HepG2 (cell line): ENCODE measurements around the gene POLE. TPM values are rescaled to one million over a fixed set of nuclear protein-coding genes. Genes with fewer than 3 reads are reported as not detected.

Source experiments
- ATAC-seq: fragments of 200-7000 bp; cut with Tn5 transposase; 3 replicates; pipeline ENCODE4 v1.9.1; 2020; ENCODE audit warnings: mild to moderate bottlenecking, moderate library complexity
- BruUV-seq: library from RNA; stranded (reverse); fragments of 400-500 nt; replicated peaks from 2 replicates; lab custom pipeline; 2021; lab: Mats Ljungman, UMichigan
- CTCF ChIA-PET: fragments of 300-600 bp; formaldehyde crosslinking; extraction: SDS; loops from one replicate; lab custom pipeline; 2021; ENCODE audit warnings: low total read pairs, inconsistent platforms, low intra/inter-chr PET ratio; lab: Yijun Ruan, JAX
- POLR2A ChIA-PET: fragments of 350-600 bp; sonication (Branson Sonifier 250); formaldehyde crosslinking; loops from one replicate; lab custom pipeline; 2020; ENCODE audit warnings: antibody characterized with exemption, inconsistent platforms; lab: Yijun Ruan, JAX
- DNase-seq: peaks from one replicate; pipeline ENCODE4 v3.0.0-alpha.2; 2015; ENCODE audit warnings: low spot score
- FAIRE-seq: peaks from 3 replicates; lab custom pipeline; 2011; peaks lifted over from hg19 to GRCh38; lab: Jason Lieb, UNC
- H2AFZ ChIP-seq: one replicate; pipeline ENCODE4 v1.6.1; 2011; ENCODE audit warnings: low read length, inconsistent platforms
- H3K27ac ChIP-seq: fragments of 300-600 bp; 3 replicates; pipeline ENCODE4 v1.8.0; 2011; ENCODE audit warnings: mixed run types, mild to moderate bottlenecking, mixed read lengths, low read length, inconsistent platforms; ENCODE audit not compliant: insufficient read depth; ENCODE audit errors: extremely low read length
- H3K27me3 ChIP-seq, 2 experiments: fragments of 200-600 bp in 1 of 2; 2 replicates in 1 of 2; 3 replicates in 1 of 2; pipeline versions ENCODE4 v1.6.0 to v1.8.0; 2011; ENCODE audit warnings: low read length in 2 of 2, mild to moderate bottlenecking in 2 of 2, moderate library complexity in 2 of 2, inconsistent platforms in 1 of 2; ENCODE audit not compliant: insufficient read depth in 2 of 2, control insufficient read depth in 1 of 2
- H3K36me3 ChIP-seq, 2 experiments: fragments of 200-600 bp in 1 of 2; replicated peaks in 1 of 2; 2 replicates in 1 of 2; 3 replicates in 1 of 2; pipeline versions ENCODE4 v1.5.1 to v1.8.0; 2011; ENCODE audit warnings: low read length in 2 of 2, inconsistent platforms in 1 of 2; ENCODE audit not compliant: insufficient read depth in 2 of 2, control insufficient read depth in 1 of 2
- H3K4me1 ChIP-seq: 2 replicates; pipeline ENCODE4 v1.5.1; 2012; ENCODE audit warnings: low read length, inconsistent platforms; ENCODE audit not compliant: insufficient read depth
- H3K4me2 ChIP-seq: 2 replicates; pipeline ENCODE4 v1.6.0; 2011; ENCODE audit warnings: low read depth, low read length, inconsistent platforms
- H3K4me3 ChIP-seq, 3 experiments: fragments of 200-600 bp in 1 of 3; sonication (generic), shearing (Covaris generic) in 1 of 3; replicated peaks in 1 of 3; 2 replicates each; pipeline ENCODE4 v1.5.1; 2011 to 2016; ENCODE audit warnings: low read length in 3 of 3, inconsistent platforms in 2 of 3, low read depth in 2 of 3, mild to moderate bottlenecking in 2 of 3, control low read depth in 1 of 3, mixed read lengths in 1 of 3; ENCODE audit not compliant: insufficient read depth in 1 of 3
- H3K79me2 ChIP-seq: one replicate; pipeline ENCODE4 v1.6.1; 2011; ENCODE audit warnings: low read length, inconsistent platforms; ENCODE audit not compliant: insufficient read depth
- H3K9ac ChIP-seq: 2 replicates; pipeline ENCODE4 v1.6.0; 2011; ENCODE audit warnings: mild to moderate bottlenecking, low read depth, low read length, inconsistent platforms; ENCODE audit not compliant: insufficient read depth
- H3K9me3 ChIP-seq: 2 replicates; pipeline ENCODE4 v1.5.1; 2012; ENCODE audit warnings: mild to moderate bottlenecking, low read length
- H4K20me1 ChIP-seq: 2 replicates; pipeline ENCODE4 v1.6.0; 2011; ENCODE audit warnings: inconsistent platforms, mild to moderate bottlenecking, low read length, moderate library complexity; ENCODE audit not compliant: insufficient read depth
- FOXK1 ChIP-seq: sonication (generic); formaldehyde crosslinking; IDR thresholded peaks from 2 replicates; pipeline ENCODE4 v1.4.0; 2020; ENCODE audit warnings: low read depth, missing genetic modification reagents, borderline replicate concordance
- KDM3A ChIP-seq: IDR thresholded peaks from 2 replicates; pipeline ENCODE4 v1.6.1; 2018; ENCODE audit warnings: low read depth, missing compliant biosample characterization
- MXI1 ChIP-seq: IDR thresholded peaks from 3 replicates; pipeline ENCODE4 v1.6.1; 2012; ENCODE audit warnings: low read depth, low read length, inconsistent platforms, borderline replicate concordance
- SKI ChIP-seq: fragments of 450-650 bp; IDR thresholded peaks from one replicate; pipeline ENCODE4 v1.6.1; 2018; ENCODE audit warnings: mild to moderate bottlenecking; ENCODE audit not compliant: partially characterized antibody
- TBL1XR1 ChIP-seq: fragments of 150-350 bp; IDR thresholded peaks from 2 replicates; pipeline ENCODE4 v1.6.1; 2014; ENCODE audit warnings: borderline replicate concordance, low read length; ENCODE audit not compliant: partially characterized antibody
- ZNF609 ChIP-seq: sonication (generic); formaldehyde crosslinking; IDR thresholded peaks from 2 replicates; pipeline ENCODE4 v1.4.0; 2020; ENCODE audit warnings: mild to moderate bottlenecking, missing genetic modification reagents, borderline replicate concordance
- WGBS: methylation state at CpG from one replicate; pipeline ENCODE4 v1.1.6; 2017; ENCODE audit warnings: low lambda C conversion rate; 5-methylcytosine and 5-hydroxymethylcytosine counted together
- in situ Hi-C: cut with HindIII; loops from 2 replicates; pipeline ENCODE4 v1.10.0; 2017; ENCODE audit warnings: low pct_unique_long_range_greater_than_20kb; ENCODE audit not compliant: extremely low pct_ligation_motif_present
- intact Hi-C: fragments of 100-400 bp; cut with micrococcal nuclease; formaldehyde crosslinking; loops from one replicate; pipeline ENCODE4 v1.10.0; 2022; ENCODE audit not compliant: unreplicated experiment
- polyA plus RNA-seq, 8 experiments: library from polyadenylated mRNA; depleted of rRNA in 3 of 8; stranded (reverse) in 7 of 8; unstranded in 1 of 8; fragments of >200 nt; fragmentation: Illumina TruSeq in 4 of 8; extraction: Trizol in 4 of 8; gene quantifications; 2 replicates each; pipeline versions ENCODE4 v1.2.1 to v1.2.3, GENCODE V29; 2011 to 2016; ENCODE audit warnings: low read depth in 4 of 8, missing spikeins in 1 of 8, mixed read lengths in 1 of 8; ENCODE audit not compliant: insufficient read depth in 1 of 8
- total RNA-seq, 5 experiments: library from RNA; depleted of rRNA; stranded (reverse); fragments of >200 nt; fragmentation: Illumina TruSeq; extraction: Trizol; gene quantifications; 2 replicates each; pipeline ENCODE4 v1.2.3, GENCODE V29; 2016; ENCODE audit warnings: low read depth in 1 of 5
- TF ChIP-seq, protein P1 (sequence below): IDR thresholded peaks from 2 replicates; pipeline ENCODE4 v1.6.1; 2016; ENCODE audit warnings: control low read depth

Gene POLE
- total and polyA plus RNA-seq, 2 of the 13 experiments (the other 11 are each of a cell fraction or from before 2014, with no cell fraction given) = 25.3 to 52.2 TPM

- no TSS peak for BruUV-seq
Observed at GRCh38 chr12:132734206-132734605, 47.1 kb upstream of the POLE start.

More at GRCh38 chr12:132734206-132734605, 47.1 kb upstream of the POLE start:
- Histone ChIP-seq H3K9ac (no peak overlapping the region), H3K79me2 (no peaks in the 10 kb centered on the region), H3K9me3 (no peaks in the 10 kb centered on the region), H3K4me2 (no peak overlapping the region), H2AFZ (no peak overlapping the region), H3K36me3 (peaks cover 28 to 66% of the 10 kb centered on the region in 2 experiments; a peak in 4 of 5 replicates), H3K4me1 (no peaks in the 10 kb centered on the region), H3K27ac (no peak overlapping the region), H3K4me3 (no peak overlapping the region), H4K20me1 (no peaks in the 10 kb centered on the region), H3K27me3 (no peaks in the 10 kb centered on the region)
- in situ Hi-C loops (no loop called here), intact Hi-C loops (no loop called here)
- WGBS = 91% methylated on average over 10 of the region's 10 CpGs
- ATAC-seq = no peak
- DNase-seq = no peak
- ChIA-PET POLR2A (no interaction called here), CTCF (no interaction called here)
- TF ChIP-seq FOXK1 (CRISPR knock-in tag) (no peak), MXI1 (no peak), ZNF609 (CRISPR knock-in tag) (no peak), SKI (no peak), TBL1XR1 (no peak), KDM3A (CRISPR knock-in tag) (no peak)
- TF ChIP-seq, protein P1, sequence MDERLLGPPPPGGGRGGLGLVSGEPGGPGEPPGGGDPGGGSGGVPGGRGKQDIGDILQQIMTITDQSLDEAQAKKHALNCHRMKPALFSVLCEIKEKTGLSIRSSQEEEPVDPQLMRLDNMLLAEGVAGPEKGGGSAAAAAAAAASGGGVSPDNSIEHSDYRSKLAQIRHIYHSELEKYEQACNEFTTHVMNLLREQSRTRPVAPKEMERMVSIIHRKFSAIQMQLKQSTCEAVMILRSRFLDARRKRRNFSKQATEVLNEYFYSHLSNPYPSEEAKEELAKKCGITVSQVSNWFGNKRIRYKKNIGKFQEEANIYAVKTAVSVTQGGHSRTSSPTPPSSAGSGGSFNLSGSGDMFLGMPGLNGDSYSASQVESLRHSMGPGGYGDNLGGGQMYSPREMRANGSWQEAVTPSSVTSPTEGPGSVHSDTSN = no peak
- no peak for FAIRE-seq
